ENCODE results near the gene PIEZO2.
"Not testable (repeated sequence)": the region's sequence is repeated elsewhere in the genome, so short reads cannot be mapped to it uniquely, and the experiment has no call there.

Gene PIEZO2

GRCh38 chr18:10922712-10923111 lies 226.7 kb downstream of the PIEZO2 start:
- not testable (repeated sequence) for H3K9me3 Mint-ChIP-seq; ATAC-seq (replicated peaks); DNase-seq; H3K27me3 Mint-ChIP-seq; H3K36me3 Mint-ChIP-seq (ENCODE audit: insufficient read depth); H3K4me1 Mint-ChIP-seq (ENCODE audit: low read depth in 2 of 2); H3K4me3 Mint-ChIP-seq
- peak overlapping the region in 1 of 2 donors; percentile 5 for H3K27ac Mint-ChIP-seq

DNA sequence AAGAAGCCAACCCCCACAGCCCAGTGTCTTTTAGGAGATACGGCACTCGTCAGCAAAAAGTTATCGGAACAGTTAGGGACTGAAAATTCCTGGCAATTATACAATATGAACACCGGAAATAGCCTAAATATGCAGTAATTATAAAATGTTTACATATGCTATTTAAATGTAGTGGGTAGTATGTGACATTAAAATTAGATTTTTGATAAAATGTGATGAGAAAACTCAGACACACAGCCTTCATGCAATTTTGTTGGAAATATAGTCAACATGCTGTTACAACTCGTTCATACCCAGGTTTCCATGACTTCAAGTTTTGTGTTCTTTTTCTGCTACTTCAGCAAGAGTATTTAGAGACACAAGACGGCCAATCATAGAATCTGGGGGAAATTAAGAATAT lies 229.1 kb downstream of the PIEZO2 start:
- not testable (repeated sequence) for DNase-seq; H3K27ac Mint-ChIP-seq; H3K4me3 Mint-ChIP-seq; H3K4me1 Mint-ChIP-seq (ENCODE audit: low read depth in 2 of 2); H3K36me3 Mint-ChIP-seq (ENCODE audit: insufficient read depth); ATAC-seq (replicated peaks); H3K27me3 Mint-ChIP-seq; H3K9me3 Mint-ChIP-seq

GRCh38 chr18:10919851-10920250 lies 229.5 kb downstream of the PIEZO2 start:
- H3K4me3 Mint-ChIP-seq = no peak overlapping the region
- H3K36me3 Mint-ChIP-seq (ENCODE audit: insufficient read depth) = no peaks in the 10 kb centered on the region
- H3K9me3 Mint-ChIP-seq = no peaks in the 10 kb centered on the region
- H3K27ac Mint-ChIP-seq = no peak overlapping the region
- DNase-seq (no peak), ATAC-seq (replicated peaks) (no peak)
- H3K27me3 Mint-ChIP-seq = no peaks in the 10 kb centered on the region
- no peaks in the 10 kb centered on the region for H3K4me1 Mint-ChIP-seq (ENCODE audit: low read depth in 2 of 2)

GRCh38 chr18:10916865-10917264 lies 232.5 kb downstream of the PIEZO2 start:
- Mint-ChIP-seq H3K4me1 (ENCODE audit: low read depth in 2 of 2) (no peaks in the 10 kb centered on the region), H3K36me3 (ENCODE audit: insufficient read depth) (no peaks in the 10 kb centered on the region), H3K9me3 (no peaks in the 10 kb centered on the region), H3K27ac (no peak overlapping the region), H3K27me3 (no peaks in the 10 kb centered on the region), H3K4me3 (no peak overlapping the region)
- no peak for ATAC-seq (replicated peaks)
- no peak for DNase-seq

DNA sequence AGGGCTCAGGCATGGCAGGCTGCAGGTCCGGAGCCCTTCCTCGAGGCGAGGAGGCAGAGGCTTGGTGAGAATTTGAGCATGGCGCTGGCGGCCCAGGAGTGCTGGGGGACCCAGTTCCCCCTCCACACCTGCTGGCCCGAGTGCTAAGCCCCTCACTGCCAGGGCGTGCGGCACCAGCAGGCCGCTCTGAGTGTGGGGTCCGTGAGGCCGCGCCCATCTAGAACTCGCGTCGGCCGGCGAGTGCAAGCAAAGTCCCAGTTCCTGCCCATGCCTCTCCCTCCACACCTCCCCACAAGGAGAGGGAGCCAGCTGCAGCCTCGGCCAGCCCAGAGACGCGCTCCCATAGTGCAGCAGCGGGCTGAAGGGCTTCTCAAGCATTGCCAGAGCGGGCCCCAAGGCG lies 233.0 kb downstream of the PIEZO2 start:
- Mint-ChIP-seq H3K9me3 (no peaks in the 10 kb centered on the region), H3K27me3 (no peaks in the 10 kb centered on the region), H3K4me1 (ENCODE audit: low read depth in 2 of 2) (no peaks in the 10 kb centered on the region), H3K27ac (no peak overlapping the region), H3K36me3 (ENCODE audit: insufficient read depth) (no peaks in the 10 kb centered on the region), H3K4me3 (no peak overlapping the region)
- DNase-seq (no peak), ATAC-seq (replicated peaks) (no peak)

DNA sequence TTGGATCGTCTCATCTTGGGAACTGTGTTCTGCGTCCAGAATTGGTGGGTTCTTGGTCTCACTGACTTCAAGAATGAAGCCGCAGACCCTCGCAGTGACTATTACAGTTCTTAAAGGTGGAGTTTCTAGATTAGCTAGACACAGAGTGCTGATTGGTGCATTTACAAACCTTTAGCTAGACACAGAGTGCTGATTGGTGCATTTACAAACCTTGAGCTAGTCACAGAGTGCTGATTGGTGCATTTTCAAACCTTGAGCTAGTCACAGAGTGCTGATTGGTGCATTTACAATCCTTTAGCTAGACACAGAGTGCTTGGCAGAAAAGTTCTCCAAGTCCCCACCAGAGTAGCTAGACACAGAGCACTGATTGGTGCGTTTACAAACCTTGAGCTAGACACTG lies 233.6 kb downstream of the PIEZO2 start:
- not testable (repeated sequence) for H3K9me3 Mint-ChIP-seq; H3K4me1 Mint-ChIP-seq (ENCODE audit: low read depth in 2 of 2); H3K27me3 Mint-ChIP-seq; H3K27ac Mint-ChIP-seq; ATAC-seq (replicated peaks); H3K4me3 Mint-ChIP-seq; DNase-seq; H3K36me3 Mint-ChIP-seq (ENCODE audit: insufficient read depth)

- not testable (repeated sequence) for ATAC-seq (replicated peaks); H3K27me3 Mint-ChIP-seq; H3K4me3 Mint-ChIP-seq; H3K4me1 Mint-ChIP-seq (ENCODE audit: low read depth in 2 of 2); DNase-seq; H3K27ac Mint-ChIP-seq; H3K9me3 Mint-ChIP-seq; H3K36me3 Mint-ChIP-seq (ENCODE audit: insufficient read depth)
Measured at GRCh38 chr18:10914610-10915009, 234.8 kb downstream of the PIEZO2 start.

DNA sequence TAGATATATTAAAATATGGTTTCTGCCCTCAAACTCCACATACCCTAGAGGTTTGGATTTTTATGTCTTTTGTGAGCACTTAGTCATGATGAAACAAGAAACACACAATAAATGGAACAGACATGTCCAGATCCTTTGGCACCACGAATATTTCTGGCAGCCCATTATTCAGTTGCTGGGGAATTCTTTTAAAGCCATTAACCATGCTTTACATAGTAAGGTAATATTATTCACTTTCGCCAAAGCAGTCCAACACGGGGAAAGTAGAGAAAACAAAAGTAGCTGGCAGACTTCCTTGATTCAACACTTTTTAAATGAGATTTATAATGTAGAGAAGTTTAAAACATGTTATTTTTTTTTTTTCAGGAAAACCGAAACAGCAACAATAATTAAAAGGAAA lies 235.4 kb downstream of the PIEZO2 start:
- H3K9me3 Mint-ChIP-seq = no peaks in the 10 kb centered on the region
- no peaks in the 10 kb centered on the region for H3K27me3 Mint-ChIP-seq
- H3K4me1 Mint-ChIP-seq (ENCODE audit: low read depth in 2 of 2) = no peaks in the 10 kb centered on the region
- no peak for DNase-seq
- H3K36me3 Mint-ChIP-seq (ENCODE audit: insufficient read depth) = peaks cover 3% of the 10 kb centered on the region
- no peak overlapping the region for H3K27ac Mint-ChIP-seq
- H3K4me3 Mint-ChIP-seq = no peak overlapping the region
- no peak for ATAC-seq (replicated peaks)

GRCh38 chr18:10912790-10913545 lies 236.4 kb downstream of the PIEZO2 start:
- H3K9me3 Mint-ChIP-seq = no peaks in the 10 kb centered on the region
- no peaks in the 10 kb centered on the region for H3K4me1 Mint-ChIP-seq (ENCODE audit: low read depth in 2 of 2)
- DNase-seq (no peak), ATAC-seq (replicated peaks) (no peak)
- peaks cover 3% of the 10 kb centered on the region for H3K36me3 Mint-ChIP-seq (ENCODE audit: insufficient read depth)
- H3K27me3 Mint-ChIP-seq = no peaks in the 10 kb centered on the region
- no peak overlapping the region for H3K27ac Mint-ChIP-seq
- H3K4me3 Mint-ChIP-seq = no peak overlapping the region

DNA sequence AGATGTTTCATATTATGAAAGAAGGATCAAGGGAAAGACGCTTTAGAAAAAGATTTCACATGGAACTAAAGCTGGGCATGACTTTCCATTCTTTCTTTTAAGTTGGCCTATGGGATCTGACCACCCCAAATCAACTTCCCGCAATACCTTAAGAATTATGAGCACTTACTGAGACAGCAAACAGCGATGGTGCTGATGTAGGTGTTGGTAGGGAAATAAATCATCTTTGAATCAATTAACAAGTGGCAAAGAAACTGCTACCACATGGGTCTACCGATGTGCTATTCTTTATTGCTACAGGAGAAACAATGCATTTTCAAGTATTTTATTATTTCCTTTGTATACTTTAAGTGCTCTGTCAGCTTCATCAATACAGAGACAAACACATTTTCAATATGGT lies 239.6 kb downstream of the PIEZO2 start:
- H3K4me3 Mint-ChIP-seq = no peak overlapping the region
- ATAC-seq (replicated peaks) (no peak), DNase-seq (no peak)
- no peaks in the 10 kb centered on the region for H3K9me3 Mint-ChIP-seq
- H3K27ac Mint-ChIP-seq = no peak overlapping the region
- no peaks in the 10 kb centered on the region for H3K4me1 Mint-ChIP-seq (ENCODE audit: low read depth in 2 of 2)
- peaks cover 3% of the 10 kb centered on the region for H3K36me3 Mint-ChIP-seq (ENCODE audit: insufficient read depth)
- no peaks in the 10 kb centered on the region for H3K27me3 Mint-ChIP-seq

- Mint-ChIP-seq H3K27me3 (no peaks in the 10 kb centered on the region), H3K27ac (no peak overlapping the region), H3K9me3 (no peaks in the 10 kb centered on the region), H3K4me1 (ENCODE audit: low read depth in 2 of 2) (no peaks in the 10 kb centered on the region), H3K4me3 (no peak overlapping the region), H3K36me3 (ENCODE audit: insufficient read depth) (peaks cover 3% of the 10 kb centered on the region)
- DNase-seq (no peak), ATAC-seq (replicated peaks) (no peak)
Measured at GRCh38 chr18:10908760-10909159, 240.6 kb downstream of the PIEZO2 start.

GRCh38 chr18:10907749-10908148 lies 241.6 kb downstream of the PIEZO2 start:
- no peak for DNase-seq
- no peak overlapping the region for H3K4me3 Mint-ChIP-seq
- H3K27me3 Mint-ChIP-seq = no peaks in the 10 kb centered on the region
- no peaks in the 10 kb centered on the region for H3K9me3 Mint-ChIP-seq
- ATAC-seq (replicated peaks) = no peak
- H3K36me3 Mint-ChIP-seq (ENCODE audit: insufficient read depth) = peaks cover 3% of the 10 kb centered on the region
- H3K4me1 Mint-ChIP-seq (ENCODE audit: low read depth in 2 of 2) = no peaks in the 10 kb centered on the region
- H3K27ac Mint-ChIP-seq = no peak overlapping the region

GRCh38 chr18:10901329-10901728 lies 248.0 kb downstream of the PIEZO2 start:
- H3K4me1 Mint-ChIP-seq (ENCODE audit: low read depth in 2 of 2) = no peaks in the 10 kb centered on the region
- no peak overlapping the region for H3K27ac Mint-ChIP-seq
- DNase-seq (no peak), ATAC-seq (replicated peaks) (no peak)
- H3K36me3 Mint-ChIP-seq (ENCODE audit: insufficient read depth) = no peaks in the 10 kb centered on the region
- H3K4me3 Mint-ChIP-seq = no peak overlapping the region
- no peaks in the 10 kb centered on the region for H3K27me3 Mint-ChIP-seq
- no peaks in the 10 kb centered on the region for H3K9me3 Mint-ChIP-seq

- H3K9me3 Mint-ChIP-seq = no peaks in the 10 kb centered on the region
- no peaks in the 10 kb centered on the region for H3K27me3 Mint-ChIP-seq
- no peaks in the 10 kb centered on the region for H3K4me1 Mint-ChIP-seq (ENCODE audit: low read depth in 2 of 2)
- no peak overlapping the region for H3K27ac Mint-ChIP-seq
- H3K4me3 Mint-ChIP-seq = no peak overlapping the region
- no peak for DNase-seq
- no peaks in the 10 kb centered on the region for H3K36me3 Mint-ChIP-seq (ENCODE audit: insufficient read depth)
- ATAC-seq (replicated peaks) = no peak
Measured at GRCh38 chr18:10900435-10900834, 248.9 kb downstream of the PIEZO2 start.

DNA sequence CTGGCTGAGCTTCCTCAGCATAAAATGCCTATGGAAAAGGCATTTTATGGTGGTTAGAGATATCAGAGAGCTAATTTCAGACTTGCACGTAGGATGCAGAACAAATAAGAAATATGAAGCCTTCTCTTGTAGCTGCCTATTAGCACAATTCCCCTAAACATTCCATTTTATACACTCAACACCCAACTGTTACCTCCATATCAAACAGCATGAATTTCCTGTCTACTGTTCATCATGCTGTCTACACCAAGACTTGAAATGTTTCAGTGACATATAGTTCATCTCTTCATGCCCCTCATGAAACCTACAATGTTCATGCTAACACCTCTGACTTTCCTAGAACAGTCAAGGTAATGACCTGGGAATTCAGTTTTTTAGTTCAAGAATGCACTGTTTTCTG lies 249.9 kb downstream of the PIEZO2 start:
- H3K36me3 Mint-ChIP-seq (ENCODE audit: insufficient read depth) = no peaks in the 10 kb centered on the region

More for the DNA sequence above, 249.9 kb downstream of the PIEZO2 start:
- H3K4me3 Mint-ChIP-seq = no peak overlapping the region
- no peaks in the 10 kb centered on the region for H3K4me1 Mint-ChIP-seq (ENCODE audit: low read depth in 2 of 2)
- ATAC-seq (replicated peaks) = no peak
- no peak for DNase-seq
- H3K27ac Mint-ChIP-seq = no peak overlapping the region
- peaks cover 0 to 4% of the 10 kb centered on the region in 2 donors for H3K27me3 Mint-ChIP-seq
- H3K9me3 Mint-ChIP-seq = no peaks in the 10 kb centered on the region
